NCI-H510A (cell line): ENCODE measurements around the gene STKLD1.
"Not testable (repeated sequence)": the region's sequence is repeated elsewhere in the genome, so short reads cannot be mapped to it uniquely, and the experiment has no call there.

Source experiments
- DNase-seq: peaks from one replicate; lab custom pipeline; 2025; lab: John Stamatoyannopoulos, UW

STKLD1 gene

DNA sequence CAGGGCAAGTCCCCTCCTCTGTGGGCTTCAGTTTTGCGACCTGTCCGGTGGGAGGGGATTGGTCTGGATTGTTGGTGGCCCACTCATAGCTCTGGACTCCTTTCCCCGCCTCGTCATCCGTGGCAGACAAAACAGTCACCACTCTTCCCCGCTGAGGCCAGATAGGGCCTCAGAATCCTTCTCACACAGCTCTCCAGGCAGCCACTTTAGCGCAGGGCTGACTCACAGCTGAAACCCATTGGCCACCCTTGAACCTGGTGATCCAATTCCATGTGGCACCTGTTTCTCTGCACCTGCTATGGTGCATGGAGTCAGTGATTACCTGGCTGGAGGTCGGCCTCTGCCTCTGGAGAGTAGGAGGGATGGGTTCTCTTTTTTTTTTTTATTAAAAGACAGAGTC, 67.8 kb downstream of the STKLD1 start:
- peak; percentile 70 for DNase-seq

- no peak for DNase-seq
Measured at GRCh38 chr9:133445293-133445969, 69.3 kb downstream of the STKLD1 start.

DNA sequence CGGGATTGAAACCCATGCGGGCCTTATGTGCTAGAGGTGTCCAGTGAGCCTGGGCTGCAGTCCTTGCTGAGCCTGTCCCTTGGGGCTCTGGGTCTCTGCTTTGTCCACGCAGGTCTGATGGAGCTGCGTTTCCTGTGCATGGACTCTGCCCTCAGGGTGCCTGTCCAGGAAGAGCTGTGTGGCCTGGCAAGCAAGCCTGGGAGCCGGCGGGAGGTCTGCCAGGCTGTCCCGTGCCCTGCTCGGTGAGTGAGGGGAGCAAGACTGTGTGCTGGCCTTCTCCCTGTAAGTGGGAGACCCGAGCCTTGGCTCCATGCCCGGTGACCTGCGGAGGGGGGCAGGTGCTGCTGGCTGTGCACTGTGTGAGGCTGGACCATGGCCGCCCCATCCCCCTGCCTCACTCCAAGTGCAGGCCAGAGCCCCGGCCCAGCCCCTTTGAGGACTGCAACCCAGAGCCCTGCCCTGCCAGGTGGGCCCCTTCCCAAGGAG, 72.4 kb downstream of the STKLD1 start:
- DNase-seq: no peak

GRCh38 chr9:133449760-133450159, 73.6 kb downstream of the STKLD1 start:
- DNase-seq: peak; percentile 51

DNA sequence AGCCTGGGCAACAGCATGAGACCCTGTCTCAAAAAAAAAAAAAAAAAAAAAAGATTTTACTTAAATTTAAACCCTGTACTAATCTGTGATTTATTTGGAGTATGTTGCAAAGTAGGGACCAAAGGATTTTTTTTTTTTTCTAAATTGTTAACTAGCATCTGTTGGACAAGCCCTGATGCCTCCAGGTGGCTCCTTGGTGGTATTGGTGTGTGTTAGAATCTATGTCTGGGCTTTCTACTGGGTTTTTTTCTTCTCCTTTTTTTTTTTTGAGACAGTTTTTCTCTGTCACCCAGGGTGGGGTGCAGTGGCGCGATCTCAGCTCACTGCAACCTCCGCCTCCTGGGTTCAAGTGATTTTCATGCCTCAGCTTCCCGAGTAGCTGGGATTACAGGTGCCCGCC, 75.7 kb downstream of the STKLD1 start:
- DNase-seq: not testable (repeated sequence)

GRCh38 chr9:133452562-133452961, 76.4 kb downstream of the STKLD1 start:
- no peak for DNase-seq

DNA sequence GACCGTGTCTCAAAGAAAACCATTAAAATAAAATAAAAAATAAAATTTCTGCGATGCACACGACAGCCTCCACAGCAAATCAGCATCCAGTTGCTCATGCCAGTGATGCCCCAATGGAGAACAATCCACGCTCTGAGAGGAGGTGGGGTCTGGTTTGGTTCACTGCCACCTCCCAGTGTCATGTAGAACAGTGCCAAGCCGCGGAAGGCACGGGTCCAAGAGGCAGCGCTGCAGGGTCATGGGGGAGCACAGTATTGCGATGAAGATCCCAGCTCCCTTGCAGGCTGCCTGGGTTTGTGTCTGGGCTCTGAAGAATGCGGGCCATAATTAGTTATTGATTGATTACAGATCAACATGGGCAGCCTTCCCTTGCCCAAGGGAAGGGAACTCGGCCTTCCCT, 77.5 kb downstream of the STKLD1 start:
- DNase-seq: no peak

DNA sequence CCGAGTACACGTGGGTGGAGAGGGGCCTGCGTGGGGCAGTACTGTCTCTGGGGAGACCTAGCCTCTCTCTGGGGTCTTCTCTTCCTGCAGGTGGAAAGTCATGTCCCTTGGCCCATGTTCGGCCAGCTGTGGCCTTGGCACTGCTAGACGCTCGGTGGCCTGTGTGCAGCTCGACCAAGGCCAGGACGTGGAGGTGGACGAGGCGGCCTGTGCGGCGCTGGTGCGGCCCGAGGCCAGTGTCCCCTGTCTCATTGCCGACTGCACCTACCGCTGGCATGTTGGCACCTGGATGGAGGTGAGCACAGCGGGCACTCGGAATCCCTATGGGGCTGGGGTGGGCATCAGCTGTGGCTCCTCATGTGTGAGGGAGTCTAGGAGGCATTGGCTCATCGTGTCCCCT, 78.2 kb downstream of the STKLD1 start:
- no peak for DNase-seq

GRCh38 chr9:133454943-133455673, 78.9 kb downstream of the STKLD1 start:
- DNase-seq: no peak
